Measurements from ENCODE around the gene CHERP.
"Not testable (repeated sequence)": the region's sequence is repeated elsewhere in the genome, so short reads cannot be mapped to it uniquely, and the experiment has no call there.

The CHERP gene

DNA sequence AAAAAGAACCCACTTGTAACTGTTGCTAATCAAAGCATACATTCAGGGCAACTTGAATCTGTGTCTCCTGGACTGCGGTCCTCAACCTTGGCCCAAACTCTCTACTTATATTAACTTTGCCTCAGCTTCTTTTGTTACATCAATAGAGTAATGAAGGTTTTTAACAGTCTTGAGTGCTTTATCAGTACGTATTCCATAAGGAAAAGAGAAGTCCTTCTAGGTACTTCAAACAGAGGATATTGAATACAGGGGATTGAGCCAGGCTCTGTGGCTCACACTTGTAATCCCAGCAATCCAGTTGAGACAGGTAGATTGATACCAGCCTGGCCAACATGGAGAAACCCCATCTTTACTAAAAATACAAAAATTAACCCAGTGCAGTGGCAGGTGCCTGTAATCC is 69.2 kb downstream of the CHERP start:
- no peak for DNase-seq (ENCODE audit: low read depth)

DNA sequence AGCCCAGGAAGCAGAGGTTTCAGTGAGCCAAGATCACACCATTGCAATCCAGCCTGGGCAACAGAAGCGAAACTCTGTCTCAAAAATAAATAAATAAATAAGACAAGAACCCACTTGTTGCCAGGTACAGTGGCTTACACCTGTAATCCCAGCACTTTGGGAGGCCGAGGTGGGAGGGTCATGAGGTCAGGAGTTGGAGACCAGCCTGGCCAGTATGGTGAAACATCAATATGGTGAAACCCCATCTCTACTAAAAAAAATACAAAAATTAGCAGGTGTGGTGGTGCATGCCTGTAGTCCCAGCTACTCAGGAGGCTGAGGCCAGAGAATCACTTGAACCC is 69.7 kb downstream of the CHERP start:
- not testable (repeated sequence) for DNase-seq (ENCODE audit: low read depth)

DNA sequence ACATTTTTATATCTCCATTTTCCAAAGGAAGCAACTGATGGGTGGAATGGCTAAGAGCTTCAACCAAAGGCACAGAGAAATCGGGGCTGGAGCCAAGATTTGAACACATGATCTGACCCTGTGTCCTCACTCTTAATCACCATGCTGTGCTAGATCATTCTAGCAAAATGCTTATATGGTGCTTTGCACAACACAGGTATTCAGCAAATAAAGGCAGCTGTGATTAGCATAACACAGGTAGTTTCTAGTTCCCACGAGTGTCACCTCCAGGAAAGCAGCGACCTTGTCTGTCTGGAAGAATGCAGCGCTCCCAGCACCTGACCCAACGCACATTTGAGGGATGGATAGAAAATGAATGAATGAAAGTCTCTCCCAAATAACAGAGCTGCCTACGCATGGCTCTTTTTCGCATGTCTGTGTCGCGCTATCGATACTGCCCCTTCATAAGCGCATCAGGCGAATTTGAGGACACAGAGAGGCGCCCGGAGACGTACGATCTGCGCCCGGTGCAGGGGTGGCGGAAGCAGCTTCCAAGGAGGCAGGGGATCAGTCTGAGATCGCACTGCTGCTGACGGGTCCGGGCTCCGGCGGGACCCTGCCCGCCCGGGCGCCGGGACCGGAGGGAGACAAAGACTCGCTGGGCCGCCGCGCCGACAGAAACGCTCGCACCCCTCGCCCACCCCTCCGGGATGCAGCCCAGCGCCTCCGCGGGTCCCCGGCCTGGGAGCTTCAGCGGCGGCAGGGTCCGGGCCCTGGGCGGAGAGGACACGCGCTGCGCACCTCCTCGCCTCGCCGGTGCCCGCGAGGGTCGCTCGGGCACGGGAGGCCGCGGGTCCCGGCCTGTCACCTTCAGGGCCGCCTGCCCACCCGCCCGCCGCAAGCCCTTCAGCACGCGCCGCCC is 71.1 kb downstream of the CHERP start:
- peak; percentile 49 for DNase-seq (ENCODE audit: low read depth)

DNA sequence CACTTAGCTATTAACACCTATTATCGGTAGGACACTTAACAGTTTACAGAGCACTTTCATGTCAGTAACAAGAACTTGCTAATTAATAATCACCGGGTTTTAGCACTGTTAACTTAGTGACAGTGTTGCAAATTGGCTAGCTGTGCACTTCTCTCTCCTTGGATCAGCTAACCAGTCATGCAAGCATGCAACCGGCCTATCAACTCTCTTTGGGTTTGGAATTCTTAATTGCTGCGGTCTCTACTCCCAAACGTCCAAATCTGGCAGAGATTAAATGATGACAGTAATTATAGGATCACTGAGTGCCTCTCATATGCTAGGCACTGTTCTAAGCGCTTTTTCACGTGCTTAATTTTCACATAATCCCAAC is 71.7 kb downstream of the CHERP start:
- peak; percentile 53 for DNase-seq (ENCODE audit: low read depth)

All from EH (cell line).